ENCODE data around the gene FHIT.

- no peak for TF ChIP-seq POLR2A (IDR thresholded peaks at IDR 0.05)
- no peak for TF ChIP-seq CTCF (IDR thresholded peaks at IDR 0.05 in 4 of 5, conservative IDR thresholded peaks at IDR 0.05 in 1 of 5)
Observed at GRCh38 chr3:59895972-59896371, 1355.3 kb downstream of the FHIT start.
